Calu3 (cell line): ENCODE measurements around the gene ADRB2. TPM values are rescaled to one million over a fixed set of nuclear protein-coding genes. Genes with fewer than 3 reads are reported as not detected.
"Not testable (repeated sequence)": the region's sequence is repeated elsewhere in the genome, so short reads cannot be mapped to it uniquely, and the experiment has no call there.

ENCODE experiments used
- BruUV-seq: library from RNA; stranded (reverse); fragments of 400-500 nt; replicated peaks from 2 replicates; lab custom pipeline; 2021; lab: Mats Ljungman, UMichigan
- CTCF ChIA-PET: fragments of 300-600 bp; sonication (Branson Sonifier 250); formaldehyde crosslinking; loops from one replicate; lab custom pipeline; 2022; ENCODE audit warnings: antibody characterized with exemption; lab: Charles Lee
- DNase-seq: peaks from one replicate; pipeline ENCODE4 v3.0.0; 2022
- H3K27ac Mint-ChIP-seq: one replicate; pipeline ENCODE4 v1.8.0; 2022; ENCODE audit warnings: mixed read lengths; ENCODE audit not compliant: unreplicated experiment
- H3K27me3 Mint-ChIP-seq: one replicate; pipeline ENCODE4 v1.8.0; 2022; ENCODE audit warnings: mixed read lengths; ENCODE audit not compliant: unreplicated experiment
- H3K36me3 Mint-ChIP-seq: one replicate; pipeline ENCODE4 v1.8.0; 2022; ENCODE audit warnings: mild to moderate bottlenecking, moderate library complexity, mixed read lengths; ENCODE audit not compliant: insufficient read depth, unreplicated experiment
- H3K4me1 Mint-ChIP-seq: one replicate; pipeline ENCODE4 v1.8.0; 2022; ENCODE audit warnings: mild to moderate bottlenecking, low read depth, mixed read lengths; ENCODE audit not compliant: unreplicated experiment
- H3K4me3 Mint-ChIP-seq: one replicate; pipeline ENCODE4 v1.8.0; 2022; ENCODE audit warnings: mild to moderate bottlenecking, low read depth, moderate library complexity, mixed read lengths; ENCODE audit not compliant: unreplicated experiment
- H3K9me3 Mint-ChIP-seq: one replicate; pipeline ENCODE4 v1.8.0; 2022; ENCODE audit warnings: low read depth, mixed read lengths; ENCODE audit not compliant: unreplicated experiment
- CTCF ChIP-seq: fragments of 200-600 bp; IDR thresholded peaks from one replicate; pipeline ENCODE4 v1.8.0; 2022; ENCODE audit warnings: antibody characterized with exemption; ENCODE audit not compliant: unreplicated experiment
- intact Hi-C: fragments of 100-400 bp; cut with micrococcal nuclease; formaldehyde crosslinking; loops from one replicate; pipeline ENCODE4 v1.10.0; 2022; ENCODE audit not compliant: unreplicated experiment
- total RNA-seq: library from RNA; stranded (reverse); gene quantifications from 2 replicates; pipeline ENCODE4 v1.2.3, GENCODE V29; 2022

The ADRB2 gene
- total RNA-seq, 1 experiment from 2014 or later = 16.9 TPM

DNA sequence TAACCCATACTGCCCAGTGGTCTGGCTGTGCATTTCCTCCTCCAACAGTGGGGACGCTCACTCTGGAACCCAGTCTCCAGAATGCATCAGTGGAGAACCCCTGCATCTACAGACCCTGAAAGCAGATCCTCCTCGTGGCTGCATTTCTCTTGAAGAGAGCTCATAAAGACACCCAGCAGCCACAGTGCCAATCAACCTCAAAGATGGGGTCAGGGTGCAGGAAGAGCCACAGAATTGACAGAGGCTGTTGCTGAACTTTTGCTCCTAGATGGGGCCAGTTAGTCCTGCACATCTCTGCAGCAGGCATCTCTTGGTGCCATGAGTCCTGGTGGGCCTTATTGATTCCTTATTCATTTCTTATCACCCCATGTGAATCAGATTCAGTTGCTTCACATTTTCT, 39.6 kb downstream of the ADRB2 start:
- no peak for DNase-seq
- Mint-ChIP-seq H3K36me3 (no peaks in the 10 kb centered on the region), H3K27me3 (no peaks in the 10 kb centered on the region), H3K4me3 (no peak overlapping the region), H3K4me1 (no peaks in the 10 kb centered on the region), H3K9me3 (no peaks in the 10 kb centered on the region), H3K27ac (no peak overlapping the region)
- TF ChIP-seq CTCF = no peak
- intact Hi-C loops = no loop called here
- CTCF ChIA-PET = no interaction called here
- BruUV-seq = no TSS peak

- CTCF ChIA-PET = interaction anchor here (0.7 kb wide), 1 partner anchor 263 kb away, joined by 4 read pairs; no protein-coding TSS in a partner anchor
- Mint-ChIP-seq H3K27me3 (no peaks in the 10 kb centered on the region), H3K9me3 (no peaks in the 10 kb centered on the region), H3K36me3 (peaks cover 5% of the 10 kb centered on the region), H3K4me1 (peaks cover 12% of the 10 kb centered on the region), H3K4me3 (no peak overlapping the region), H3K27ac (no peak overlapping the region)
- DNase-seq = no peak
- no TSS peak for BruUV-seq
- intact Hi-C loops = no loop called here
- no peak for TF ChIP-seq CTCF
These were observed 46.7 kb downstream of the ADRB2 start for GRCh38 chr5:148873120-148873519.

DNA sequence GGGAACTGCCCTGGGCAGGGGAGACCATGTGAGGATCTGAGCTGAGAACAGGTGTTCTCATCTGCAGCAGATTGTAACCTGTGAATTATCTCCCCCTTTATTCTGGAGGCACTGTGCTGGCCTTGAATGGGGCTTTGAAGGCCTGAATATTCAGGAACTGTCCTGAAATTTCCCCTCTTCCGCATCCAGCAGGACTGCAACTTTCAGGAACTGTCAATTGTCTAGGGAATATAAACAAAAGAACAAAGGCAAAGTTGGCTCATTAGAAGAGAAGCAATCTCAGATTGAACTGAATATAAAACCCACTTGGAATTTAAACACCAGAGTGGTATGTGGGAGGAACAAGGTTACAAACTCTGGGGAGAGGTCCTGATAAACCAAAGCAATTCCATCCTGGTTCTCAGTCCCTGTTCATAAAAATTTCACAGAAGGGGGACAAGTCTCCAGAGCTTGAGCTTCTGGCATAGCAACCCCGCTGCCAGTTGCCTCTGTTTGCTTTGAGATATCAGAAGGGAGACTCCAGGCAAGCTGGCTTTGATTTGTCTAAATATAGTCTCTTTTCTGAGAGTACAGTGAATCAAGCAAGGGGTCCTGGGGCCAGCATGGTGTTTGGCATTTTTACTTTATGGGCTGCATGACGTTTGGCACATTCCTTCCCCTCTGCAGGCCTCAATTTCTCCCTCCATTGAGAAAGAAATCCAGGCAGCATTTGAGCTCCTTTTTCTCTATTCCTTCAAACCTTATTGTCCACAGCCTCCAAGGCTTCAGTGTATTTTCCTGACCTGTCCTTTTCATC, 47.5 kb downstream of the ADRB2 start:
- no peak for DNase-seq
- Mint-ChIP-seq H3K4me1 (peaks cover 12% of the 10 kb centered on the region), H3K4me3 (no peak overlapping the region), H3K36me3 (peaks cover 5% of the 10 kb centered on the region), H3K27me3 (no peaks in the 10 kb centered on the region), H3K9me3 (no peaks in the 10 kb centered on the region), H3K27ac (no peak overlapping the region)
- TF ChIP-seq CTCF = no peak
- intact Hi-C loops = no loop called here
- CTCF ChIA-PET = interaction anchor here (0.6 kb wide), 1 partner anchor 728 kb away, joined by 9 read pairs; no protein-coding TSS in a partner anchor
- no TSS peak for BruUV-seq

GRCh38 chr5:148875205-148875875, 48.9 kb downstream of the ADRB2 start:
- Mint-ChIP-seq H3K4me1 (peaks cover 16% of the 10 kb centered on the region), H3K27me3 (no peaks in the 10 kb centered on the region)
- CTCF ChIA-PET = no interaction called here

DNA sequence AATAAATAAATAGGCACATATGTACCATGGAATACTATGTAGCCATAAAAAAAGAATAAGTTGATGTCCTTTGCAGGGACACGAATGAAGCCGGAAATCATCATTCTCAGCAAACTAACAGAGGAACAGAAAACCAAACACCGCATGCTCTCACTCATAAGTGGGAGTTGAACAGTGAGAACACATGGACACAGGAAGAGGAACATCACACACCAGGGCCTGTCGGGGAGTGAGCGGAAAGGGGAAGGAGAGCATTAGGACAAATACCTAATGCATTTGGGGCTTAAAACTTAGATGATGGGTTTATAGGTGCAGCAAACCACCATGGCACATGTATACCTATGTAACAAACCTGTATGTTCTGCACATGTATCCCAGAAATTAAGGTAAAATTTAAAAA, 51.0 kb downstream of the ADRB2 start:
- BruUV-seq, H3K27me3 Mint-ChIP-seq, DNase-seq, H3K4me3 Mint-ChIP-seq, H3K9me3 Mint-ChIP-seq, H3K36me3 Mint-ChIP-seq, intact Hi-C loops, H3K27ac Mint-ChIP-seq: not testable (repeated sequence)
- CTCF ChIA-PET = interaction anchor here (0.6 kb wide), 1 partner anchor 55 kb away, joined by 9 read pairs; no protein-coding TSS in a partner anchor
- peaks cover 20% of the 10 kb centered on the region for H3K4me1 Mint-ChIP-seq

More at GRCh38 chr5:148875205-148875875, 48.9 kb downstream of the ADRB2 start:
- H3K36me3 Mint-ChIP-seq = peaks cover 5% of the 10 kb centered on the region
- intact Hi-C loops = no loop called here
- TF ChIP-seq CTCF = no peak
- DNase-seq = no peak
- H3K27ac Mint-ChIP-seq = no peak overlapping the region
- no peak overlapping the region for H3K4me3 Mint-ChIP-seq
- no TSS peak for BruUV-seq
- H3K9me3 Mint-ChIP-seq = no peaks in the 10 kb centered on the region
